Measurements from ENCODE around the gene RBM20. TPM values are rescaled to one million over a fixed set of nuclear protein-coding genes. Genes with fewer than 3 reads are reported as not detected.

RBM20 gene
- total and polyA plus RNA-seq, 7 donors = 0.23 to 7.8 (median 5.4) TPM; not detected in 1

DNA sequence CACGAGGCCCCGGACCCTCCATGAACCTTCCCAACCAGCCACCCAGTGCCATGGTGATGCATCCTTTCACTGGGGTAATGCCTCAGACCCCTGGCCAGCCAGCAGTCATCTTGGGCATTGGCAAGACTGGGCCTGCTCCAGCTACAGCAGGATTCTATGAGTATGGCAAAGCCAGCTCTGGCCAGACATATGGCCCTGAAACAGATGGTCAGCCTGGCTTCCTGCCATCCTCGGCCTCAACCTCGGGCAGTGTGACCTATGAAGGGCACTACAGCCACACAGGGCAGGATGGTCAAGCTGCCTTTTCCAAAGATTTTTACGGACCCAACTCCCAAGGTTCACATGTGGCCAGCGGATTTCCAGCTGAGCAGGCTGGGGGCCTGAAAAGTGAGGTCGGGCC is 137.0 kb downstream of the RBM20 start:
- Histone ChIP-seq H3K27me3 (no peaks in the 10 kb centered on the region), H3K9me3 (no peaks in the 10 kb centered on the region), H3K36me3 (no peaks in the 10 kb centered on the region), H3K27ac (no peak overlapping the region), H3K4me1 (peaks cover 0 to 27% (median 16%) of the 10 kb centered on the region in 4 donors), H3K4me3 (no peak overlapping the region)
- intact Hi-C loops (cut with DNase I) = no loop called here
- no peak for TF ChIP-seq POLR2A (IDR thresholded peaks at IDR 0.05)
- no peak for TF ChIP-seq EP300 (IDR thresholded peaks at IDR 0.05)
- 93 to 94% methylated on average over 7 of the region's 7 CpGs for WGBS, 2 donors
- DNase-seq = no peak

DNA sequence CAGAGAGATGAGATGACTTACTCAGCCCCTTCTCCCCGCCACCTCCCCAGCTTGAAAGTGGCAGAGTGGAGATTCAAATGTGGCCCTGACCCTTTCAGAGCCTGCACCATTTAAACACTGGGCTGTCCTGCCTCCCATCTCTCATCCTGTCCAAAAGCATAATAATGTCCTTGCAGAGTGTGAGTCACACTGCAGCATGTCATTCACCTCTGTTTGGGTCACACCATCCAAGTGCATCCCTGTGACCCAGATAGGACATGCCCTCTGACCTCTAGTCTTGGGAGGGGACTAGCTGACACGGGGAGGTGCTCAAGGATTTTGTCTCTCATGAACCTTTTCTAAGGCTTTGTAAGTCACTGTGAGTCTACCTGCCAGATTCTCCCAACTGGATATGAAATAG is 138.5 kb downstream of the RBM20 start:
- WGBS, 2 donors = 82 to 92% methylated on average over 2 of the region's 2 CpGs
- no peak for DNase-seq
- intact Hi-C loops (cut with DNase I) = no loop called here
- Histone ChIP-seq H3K27ac (peak overlapping the region in 2 of 4 donors; percentile 62 to 77), H3K4me1 (peaks cover 0 to 38% (median 16%) of the 10 kb centered on the region in 4 donors), H3K36me3 (no peaks in the 10 kb centered on the region), H3K9me3 (no peaks in the 10 kb centered on the region), H3K4me3 (no peak overlapping the region), H3K27me3 (no peaks in the 10 kb centered on the region)
- TF ChIP-seq EP300 (IDR thresholded peaks at IDR 0.05) = no peak
- no peak for TF ChIP-seq CTCF (IDR thresholded peaks at IDR 0.05)
- TF ChIP-seq POLR2AphosphoS5 (IDR thresholded peaks at IDR 0.05) = no peak
- no peak for TF ChIP-seq POLR2A (IDR thresholded peaks at IDR 0.05)

DNA sequence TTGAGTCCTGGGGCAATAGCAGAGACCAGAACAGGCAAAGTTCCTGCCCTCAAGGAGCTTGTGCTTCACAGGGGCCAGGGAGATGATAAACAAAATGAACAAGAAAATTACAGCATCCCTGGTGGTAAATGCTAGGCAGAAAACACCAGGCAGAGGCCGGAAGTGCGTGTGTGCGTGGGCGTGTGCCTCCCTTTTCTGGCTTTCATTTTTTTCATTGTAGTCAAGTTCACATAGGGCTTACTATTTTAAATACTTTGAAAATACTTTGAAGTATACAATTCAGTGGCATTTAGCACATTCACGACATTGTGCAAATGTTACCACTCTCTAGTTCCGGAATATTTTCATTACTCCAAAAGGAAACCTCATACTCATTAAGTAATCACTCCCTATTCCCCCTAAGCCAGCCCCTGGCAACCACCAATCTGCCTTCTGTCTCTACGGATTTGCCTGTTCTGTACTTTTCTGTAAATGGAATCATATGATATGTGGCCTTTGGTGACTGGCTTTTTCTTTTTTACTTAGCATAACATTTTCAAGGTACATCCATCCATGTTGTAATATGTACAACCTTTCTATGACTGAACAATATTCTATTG is 139.5 kb downstream of the RBM20 start:
- Histone ChIP-seq H3K4me1 (peaks cover 0 to 38% (median 16%) of the 10 kb centered on the region in 4 donors), H3K9me3 (no peaks in the 10 kb centered on the region), H3K36me3 (no peaks in the 10 kb centered on the region), H3K27me3 (no peaks in the 10 kb centered on the region), H3K4me3 (no peak overlapping the region), H3K27ac (peak overlapping the region; percentile 62 to 77 (median 70))
- WGBS, 2 donors = 62 to 70% methylated on average over 7 of the region's 7 CpGs
- TF ChIP-seq POLR2A (IDR thresholded peaks at IDR 0.05) (no peak), CTCF (IDR thresholded peaks at IDR 0.05) (no peak), POLR2AphosphoS5 (IDR thresholded peaks at IDR 0.05) (no peak), EP300 (IDR thresholded peaks at IDR 0.05) (no peak)
- no peak for DNase-seq
- intact Hi-C loops (cut with DNase I) = no loop called here

DNA sequence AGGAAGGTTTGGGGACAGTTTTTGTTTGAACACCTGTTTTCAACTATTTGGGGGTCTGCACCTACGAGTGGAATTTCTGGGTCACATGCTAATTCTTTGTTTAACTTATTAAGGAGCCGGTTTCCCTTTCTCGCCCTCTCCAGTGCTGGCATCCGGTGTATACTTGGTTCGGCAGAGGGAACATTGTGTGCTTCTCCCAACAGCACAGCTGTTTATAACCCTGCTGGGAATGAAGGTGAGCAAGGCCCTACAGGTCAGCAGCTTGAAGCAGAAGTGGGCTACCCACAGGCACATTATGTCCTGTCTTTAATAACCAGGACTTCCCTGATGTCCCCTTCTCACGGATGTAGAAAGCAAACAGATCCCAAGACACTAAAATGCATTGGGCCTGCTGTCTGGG is 140.1 kb downstream of the RBM20 start:
- Histone ChIP-seq H3K9me3 (no peaks in the 10 kb centered on the region), H3K36me3 (no peaks in the 10 kb centered on the region), H3K27ac (peak overlapping the region; percentile 62 to 77 (median 70)), H3K4me1 (peaks cover 0 to 43% (median 16%) of the 10 kb centered on the region in 4 donors), H3K4me3 (no peak overlapping the region), H3K27me3 (no peaks in the 10 kb centered on the region)
- 80 to 90% methylated on average over 6 of the region's 6 CpGs for WGBS, 2 donors
- peak; percentile 80 for DNase-seq
- intact Hi-C loops (cut with DNase I) = no loop called here
- TF ChIP-seq CTCF (IDR thresholded peaks at IDR 0.05) (no peak), POLR2AphosphoS5 (IDR thresholded peaks at IDR 0.05) (peak in 3 of 4 donors; percentile 57 to 77 (median 63)), POLR2A (IDR thresholded peaks at IDR 0.05) (no peak), EP300 (IDR thresholded peaks at IDR 0.05) (peak; percentile 30 to 95 (median 64))

- no peak overlapping the region for H3K4me3 ChIP-seq
- peak overlapping the region; percentile 54 to 77 (median 70) for H3K27ac ChIP-seq
- no peaks in the 10 kb centered on the region for H3K9me3 ChIP-seq
- peaks cover 0 to 63% (median 29%) of the 10 kb centered on the region in 4 donors for H3K4me1 ChIP-seq
- 76 to 88% methylated on average over 8 of the region's 8 CpGs for WGBS, 2 donors
- no peak for DNase-seq
- no peak for TF ChIP-seq EP300 (IDR thresholded peaks at IDR 0.05)
- TF ChIP-seq POLR2A (IDR thresholded peaks at IDR 0.05) = no peak
- no peak for TF ChIP-seq POLR2AphosphoS5 (IDR thresholded peaks at IDR 0.05)
- TF ChIP-seq CTCF (IDR thresholded peaks at IDR 0.05) = no peak
- no peaks in the 10 kb centered on the region for H3K36me3 ChIP-seq
- no peaks in the 10 kb centered on the region for H3K27me3 ChIP-seq
- intact Hi-C loops (cut with DNase I) = no loop called here
These were observed 142.0 kb downstream of the RBM20 start for GRCh38 chr10:110786172-110786571.

Measured in sigmoid colon (tissue), 7 donors.